Measurements from ENCODE around the gene PSME2.
A peak's percentile ranks its signal among the peaks of the same experiment; 100 is the strongest.

The PSME2 gene

GRCh38 chr14:24100197-24100981, 46.0 kb downstream of the PSME2 start:
- no peak for TF ChIP-seq CTCF (IDR thresholded peaks at IDR 0.05; ENCODE audit: low read depth, low read length, missing control alignments)
- in situ Hi-C loops (cut with HindIII; ENCODE audit: low sequenced_read_pairs), result no loop called here

GRCh38 chr14:24098927-24099813, 47.2 kb downstream of the PSME2 start:
- in situ Hi-C loops (cut with HindIII; ENCODE audit: low sequenced_read_pairs), result no loop called here
- TF ChIP-seq CTCF (IDR thresholded peaks at IDR 0.05; ENCODE audit: low read depth, low read length, missing control alignments), result no peak
- DNase-seq (ENCODE audit: low read depth), result no peak
- no peak overlapping the region for H3K4me3 ChIP-seq (ENCODE audit: low read depth, low read length)

More at GRCh38 chr14:24100197-24100981, 46.0 kb downstream of the PSME2 start:
- no peak overlapping the region for H3K4me3 ChIP-seq (ENCODE audit: low read depth, low read length)
- DNase-seq (ENCODE audit: low read depth), result no peak

- TF ChIP-seq CTCF (IDR thresholded peaks at IDR 0.05; ENCODE audit: low read depth, low read length, missing control alignments), result no peak
- no peak overlapping the region for H3K4me3 ChIP-seq (ENCODE audit: low read depth, low read length)
- no peak for DNase-seq (ENCODE audit: low read depth)
- in situ Hi-C loops (cut with HindIII; ENCODE audit: low sequenced_read_pairs), result no loop called here
These were observed 48.0 kb downstream of the PSME2 start for GRCh38 chr14:24098229-24098926.

- DNase-seq (ENCODE audit: low read depth), result no peak
- in situ Hi-C loops (cut with HindIII; ENCODE audit: low sequenced_read_pairs), result no loop called here
- TF ChIP-seq CTCF (IDR thresholded peaks at IDR 0.05; ENCODE audit: low read depth, low read length, missing control alignments), result no peak
- no peak overlapping the region for H3K4me3 ChIP-seq (ENCODE audit: low read depth, low read length)
These were observed 49.7 kb downstream of the PSME2 start for GRCh38 chr14:24096545-24097181.

- TF ChIP-seq CTCF (IDR thresholded peaks at IDR 0.05; ENCODE audit: low read depth, low read length, missing control alignments), result no peak
- DNase-seq (ENCODE audit: low read depth), result no peak
- in situ Hi-C loops (cut with HindIII; ENCODE audit: low sequenced_read_pairs), result no loop called here
- H3K4me3 ChIP-seq (ENCODE audit: low read depth, low read length), result peak overlapping the region; percentile 73
These were observed 50.9 kb downstream of the PSME2 start for GRCh38 chr14:24095271-24096068.
